Measurements from ENCODE around the gene LRRC61.

Gene LRRC61

GRCh38 chr7:150324373-150324961 lies 1.3 kb downstream of the LRRC61 start:
- TF ChIP-seq GATA3 (IDR thresholded peaks at IDR 0.05; ENCODE audit: low read depth, low read length) = no peak
- TF ChIP-seq GATA2 (IDR thresholded peaks at IDR 0.05; ENCODE audit: low read depth, low read length) = no peak

DNA sequence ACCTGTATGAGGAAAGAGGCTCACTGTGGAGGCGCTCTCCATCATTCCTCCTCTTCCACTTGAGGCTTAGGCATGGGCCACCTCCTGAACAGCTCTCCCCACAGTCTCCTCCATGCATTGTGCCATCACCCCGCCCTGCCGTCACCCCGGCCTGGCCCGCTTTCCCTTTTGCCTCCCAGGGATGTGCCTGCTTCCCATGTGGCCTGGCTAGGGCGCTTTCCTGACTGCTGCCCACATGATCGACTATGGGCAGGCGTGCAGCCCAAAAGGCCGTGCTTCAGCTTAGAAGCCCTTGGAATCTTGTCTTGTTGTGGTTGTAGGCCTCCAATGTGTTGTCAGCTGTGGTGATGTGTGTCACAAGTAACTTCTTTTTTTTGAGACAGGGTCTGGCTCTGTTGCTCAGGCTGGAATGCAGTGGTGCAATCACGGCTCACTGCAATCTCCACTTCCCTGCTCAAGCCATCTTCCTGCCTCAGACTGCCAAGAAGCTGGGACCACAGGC lies 2.0 kb downstream of the LRRC61 start:
- TF ChIP-seq GATA2 (IDR thresholded peaks at IDR 0.05; ENCODE audit: low read depth, low read length) (no peak), GATA3 (IDR thresholded peaks at IDR 0.05; ENCODE audit: low read depth, low read length) (no peak)

- TF ChIP-seq GATA3 (IDR thresholded peaks at IDR 0.05; ENCODE audit: low read depth, low read length) (no peak), GATA2 (IDR thresholded peaks at IDR 0.05; ENCODE audit: low read depth, low read length) (no peak)
These were observed 2.7 kb downstream of the LRRC61 start for GRCh38 chr7:150325901-150326300.

- no peak for TF ChIP-seq GATA3 (IDR thresholded peaks at IDR 0.05; ENCODE audit: low read depth, low read length)
- no peak for TF ChIP-seq GATA2 (IDR thresholded peaks at IDR 0.05; ENCODE audit: low read depth, low read length)
These were observed 3.6 kb downstream of the LRRC61 start for GRCh38 chr7:150326657-150327268.

- no peak for TF ChIP-seq GATA2 (IDR thresholded peaks at IDR 0.05; ENCODE audit: low read depth, low read length)
- TF ChIP-seq GATA3 (IDR thresholded peaks at IDR 0.05; ENCODE audit: low read depth, low read length) = no peak
These were observed 4.2 kb downstream of the LRRC61 start for GRCh38 chr7:150327308-150327707.

GRCh38 chr7:150329331-150330120 lies 6.4 kb downstream of the LRRC61 start:
- TF ChIP-seq GATA2 (IDR thresholded peaks at IDR 0.05; ENCODE audit: low read depth, low read length) = no peak
- no peak for TF ChIP-seq GATA3 (IDR thresholded peaks at IDR 0.05; ENCODE audit: low read depth, low read length)

DNA sequence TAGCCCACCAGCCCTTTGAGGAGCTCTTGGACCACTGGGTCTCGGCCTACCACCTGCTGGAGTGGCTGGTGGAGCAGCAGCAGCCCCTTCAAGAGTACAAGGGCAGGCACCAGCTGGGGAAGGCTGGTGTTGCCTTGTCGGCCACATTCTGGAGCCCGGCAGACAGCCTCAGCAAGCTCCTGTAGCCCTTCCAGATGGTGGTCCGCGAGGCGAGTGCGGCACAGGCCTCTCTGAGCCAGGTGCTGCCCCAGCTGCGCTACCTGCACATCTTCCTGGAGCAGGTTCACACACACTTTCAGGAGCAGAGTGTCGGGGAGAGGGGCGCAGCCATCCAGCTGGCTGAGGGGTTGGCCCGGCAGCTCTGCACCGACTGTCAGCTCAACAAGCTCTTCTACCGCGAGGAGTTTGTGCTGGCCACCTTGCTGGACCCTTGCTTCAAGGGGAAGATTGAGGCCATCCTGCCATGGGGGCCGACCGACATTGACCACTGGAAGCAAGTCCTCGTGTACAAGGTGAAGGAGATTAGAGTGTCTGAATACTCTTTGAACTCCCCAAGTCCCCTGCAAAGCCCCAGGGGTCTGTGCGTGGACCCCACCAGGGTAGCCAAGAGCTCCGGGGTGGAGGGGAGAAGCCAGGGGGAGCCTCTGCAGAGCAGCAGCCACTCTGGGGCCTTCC lies 7.2 kb downstream of the LRRC61 start:
- TF ChIP-seq GATA3 (IDR thresholded peaks at IDR 0.05; ENCODE audit: low read depth, low read length) (no peak), GATA2 (IDR thresholded peaks at IDR 0.05; ENCODE audit: low read depth, low read length) (no peak)

DNA sequence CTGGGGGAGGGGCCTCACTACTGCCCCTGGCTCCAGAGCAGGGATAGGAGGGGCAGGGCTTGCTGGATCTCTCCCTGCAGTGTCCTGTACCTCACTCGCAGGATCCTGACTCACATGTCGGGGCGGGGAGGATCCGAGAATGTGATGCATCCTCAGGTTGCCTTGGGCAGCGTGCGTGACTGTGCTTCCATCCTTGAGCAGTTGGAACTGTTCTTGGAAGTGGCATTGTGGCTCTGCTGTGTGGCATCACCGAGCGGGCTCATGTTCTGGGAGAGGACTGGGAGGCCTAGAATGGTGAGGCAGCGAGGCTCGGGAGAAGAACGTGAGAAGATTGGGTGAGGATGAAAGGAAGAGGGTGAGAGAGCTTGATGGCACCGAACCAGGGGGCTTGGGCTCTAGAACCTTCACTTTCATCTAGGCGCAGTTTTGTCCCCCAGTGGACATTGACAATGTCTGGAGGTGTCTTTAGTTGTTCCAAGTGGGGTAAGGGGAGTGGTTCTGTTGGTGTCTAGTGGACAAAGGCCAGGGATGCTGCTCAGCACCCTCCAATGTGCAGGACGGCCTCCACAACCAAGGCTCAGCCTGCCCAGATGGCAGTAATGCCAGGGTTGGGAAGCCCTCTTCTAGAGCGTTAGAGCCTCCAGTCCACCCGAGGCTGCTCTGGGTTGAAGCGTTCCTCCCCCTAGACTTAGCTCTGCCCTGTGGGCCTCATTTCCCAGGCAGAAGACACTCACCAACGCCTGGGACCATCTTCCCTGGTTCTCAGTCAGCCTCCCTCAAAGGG lies 9.9 kb downstream of the LRRC61 start:
- no peak for TF ChIP-seq GATA3 (IDR thresholded peaks at IDR 0.05; ENCODE audit: low read depth, low read length)
- no peak for TF ChIP-seq GATA2 (IDR thresholded peaks at IDR 0.05; ENCODE audit: low read depth, low read length)

DNA sequence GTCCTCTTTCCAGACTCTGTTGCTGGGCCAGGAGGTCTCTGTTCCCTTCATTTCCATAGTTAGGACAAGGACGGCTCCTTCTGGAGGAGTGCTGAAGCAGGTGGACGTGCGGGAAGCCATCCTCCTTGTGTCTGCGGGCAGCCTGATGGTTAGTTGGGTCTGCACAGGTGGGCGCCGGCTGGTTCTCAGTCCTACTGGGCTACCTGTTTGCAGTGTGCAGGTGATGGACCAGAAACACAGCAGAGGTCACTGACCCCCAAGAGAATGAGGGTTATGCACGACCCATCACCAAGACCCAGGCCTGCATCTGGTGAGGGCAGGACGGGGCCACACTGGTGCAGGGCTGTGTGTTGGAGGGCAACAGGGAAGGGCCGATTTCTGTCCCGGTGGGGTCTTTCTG lies 10.5 kb downstream of the LRRC61 start:
- TF ChIP-seq GATA2 (IDR thresholded peaks at IDR 0.05; ENCODE audit: low read depth, low read length) = no peak
- no peak for TF ChIP-seq GATA3 (IDR thresholded peaks at IDR 0.05; ENCODE audit: low read depth, low read length)

DNA sequence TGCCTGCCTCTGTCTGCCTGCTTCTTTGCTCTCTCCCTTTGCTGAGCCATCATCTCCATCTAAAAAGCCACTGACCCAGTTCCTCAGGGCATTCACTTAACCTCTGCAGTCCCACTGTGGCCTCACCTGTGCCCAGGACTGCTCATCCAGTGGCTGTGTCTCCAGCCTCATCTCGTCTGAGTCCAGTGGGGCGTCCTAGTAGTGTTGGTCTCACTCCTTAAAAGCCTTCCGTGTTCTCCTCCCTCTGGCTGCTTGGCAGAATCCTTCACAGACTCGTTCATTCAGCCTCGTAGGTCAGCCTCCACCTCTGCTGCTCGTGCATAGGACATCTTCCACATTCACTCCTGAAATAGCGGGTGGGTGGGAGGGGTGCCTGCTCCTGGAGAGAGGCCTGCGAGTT lies 11.0 kb downstream of the LRRC61 start:
- TF ChIP-seq GATA2 (IDR thresholded peaks at IDR 0.05; ENCODE audit: low read depth, low read length) (no peak), GATA3 (IDR thresholded peaks at IDR 0.05; ENCODE audit: low read depth, low read length) (no peak)

GRCh38 chr7:150335108-150335773 lies 12.1 kb downstream of the LRRC61 start:
- TF ChIP-seq GATA3 (IDR thresholded peaks at IDR 0.05; ENCODE audit: low read depth, low read length) = no peak
- no peak for TF ChIP-seq GATA2 (IDR thresholded peaks at IDR 0.05; ENCODE audit: low read depth, low read length)

DNA sequence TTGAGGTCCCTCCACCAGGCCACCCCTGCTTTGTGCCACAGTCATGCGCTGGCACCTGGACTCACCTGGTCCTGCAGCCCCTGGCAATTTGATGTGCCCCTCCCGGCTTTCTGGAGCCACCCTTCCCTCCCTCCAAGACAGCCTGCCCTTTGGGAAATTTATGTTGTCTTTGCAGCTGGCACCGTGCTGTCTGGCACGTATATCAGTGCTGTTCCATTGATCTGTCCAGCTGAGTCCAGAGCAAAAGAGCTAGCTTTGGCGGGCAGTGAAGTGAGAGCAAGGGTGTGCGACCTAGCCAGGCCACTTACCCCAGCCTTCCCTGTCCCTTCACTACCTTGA lies 12.6 kb downstream of the LRRC61 start:
- no peak for TF ChIP-seq GATA2 (IDR thresholded peaks at IDR 0.05; ENCODE audit: low read depth, low read length)
- no peak for TF ChIP-seq GATA3 (IDR thresholded peaks at IDR 0.05; ENCODE audit: low read depth, low read length)

GRCh38 chr7:150336746-150337145 lies 13.6 kb downstream of the LRRC61 start:
- TF ChIP-seq GATA2 (IDR thresholded peaks at IDR 0.05; ENCODE audit: low read depth, low read length) (no peak), GATA3 (IDR thresholded peaks at IDR 0.05; ENCODE audit: low read depth, low read length) (no peak)
